HCT116 (cell line): Measurements from ENCODE around the gene ETS2. TPM values are rescaled to one million over a fixed set of nuclear protein-coding genes. Genes with fewer than 3 reads are reported as not detected.

Source experiments
- ATAC-seq: fragments of 200-7000 bp; cut with Tn5 transposase; 2 replicates; pipeline ENCODE4 v1.9.1; 2020; ENCODE audit warnings: mild to moderate bottlenecking, moderate library complexity
- BruUV-seq: library from RNA; stranded (reverse); fragments of 400-500 nt; replicated peaks from 2 replicates; lab custom pipeline; 2021; lab: Mats Ljungman, UMichigan
- CTCF ChIA-PET: fragments of 300-600 bp; sonication (Branson Sonifier 250); formaldehyde crosslinking; loops from one replicate; lab custom pipeline; 2021; ENCODE audit warnings: antibody characterized with exemption; lab: Charles Lee
- POLR2A ChIA-PET: fragments of 300-600, 350-600 bp; sonication (Branson Sonifier 250); formaldehyde crosslinking; loops from one replicate; lab custom pipeline; 2021; ENCODE audit warnings: antibody characterized with exemption; lab: Charles Lee
- RAD21 ChIA-PET, 2 experiments: fragments of 300-600 bp; sonication (Branson Sonifier 250); formaldehyde crosslinking; loops; one replicate each; lab custom pipeline; 2023; ENCODE audit warnings: low total read pairs in 2 of 2; ENCODE audit not compliant: uncharacterized antibody in 2 of 2, unreplicated experiment in 2 of 2, low non-redundant PET in 1 of 2; lab: Charles Lee
- DNase-seq: peaks from one replicate; pipeline ENCODE4 v3.0.0-alpha.2; 2010; ENCODE audit warnings: low read depth, low spot score
- H2AFZ ChIP-seq: fragments of 200-600 bp; shearing (Covaris generic), sonication (generic); 2 replicates; pipeline ENCODE4 v1.6.1; 2017; ENCODE audit warnings: low read depth, mixed run types, mixed read lengths, antibody characterized with exemption, low read length; ENCODE audit not compliant: poor library complexity, severe bottlenecking
- H3K27ac ChIP-seq: 2 replicates; pipeline ENCODE4 v1.5.1; 2012; ENCODE audit warnings: low read depth, low read length
- H3K27me3 ChIP-seq: fragments of 200-600 bp; sonication (generic); 2 replicates; pipeline ENCODE4 v1.6.1; 2016; ENCODE audit warnings: mixed run types, low read length, mixed read lengths; ENCODE audit not compliant: insufficient read depth
- H3K36me3 ChIP-seq, 2 experiments: fragments of 200-500 bp in 1 of 2; fragments of 200-600 bp in 1 of 2; sonication (Bioruptor generic) in 1 of 2; sonication (generic) in 1 of 2; 2 replicates each; pipeline versions ENCODE4 v1.5.1 to v1.6.1; 2014 to 2016; ENCODE audit warnings: low read length in 2 of 2, inconsistent platforms in 1 of 2, mixed read lengths in 1 of 2, mixed run types in 1 of 2; ENCODE audit not compliant: insufficient read depth in 2 of 2, control insufficient read depth in 1 of 2
- H3K4me1 ChIP-seq, 2 experiments: fragments of 200-600 bp in 1 of 2; sonication (generic) in 1 of 2; 2 replicates each; pipeline versions ENCODE4 v1.5.1 to v1.6.1; 2012 to 2017; ENCODE audit warnings: low read length in 2 of 2, inconsistent platforms in 1 of 2, mild to moderate bottlenecking in 1 of 2, mixed read lengths in 1 of 2, mixed run types in 1 of 2, moderate library complexity in 1 of 2; ENCODE audit not compliant: insufficient read depth in 2 of 2, control insufficient read depth in 1 of 2
- H3K4me2 ChIP-seq: fragments of 200-600 bp; sonication (generic); 2 replicates; pipeline ENCODE4 v1.6.1; 2017; ENCODE audit warnings: mixed run types, low read length, mixed read lengths
- H3K4me3 ChIP-seq, 2 experiments: fragments of 200-600 bp in 1 of 2; sonication (generic) in 1 of 2; replicated peaks in 1 of 2; 2 replicates each; pipeline ENCODE4 v1.5.1; 2011 to 2016; ENCODE audit warnings: low read length in 2 of 2, control low read depth in 1 of 2, low read depth in 1 of 2, mild to moderate bottlenecking in 1 of 2, mixed read lengths in 1 of 2, mixed run types in 1 of 2
- H3K79me2 ChIP-seq: fragments of 200-600 bp; sonication (generic); 2 replicates; pipeline ENCODE4 v1.6.1; 2017; ENCODE audit warnings: mild to moderate bottlenecking, mixed run types, low read length, moderate library complexity, mixed read lengths; ENCODE audit not compliant: insufficient read depth
- H3K9ac ChIP-seq: fragments of 200-600 bp; sonication (generic); 2 replicates; pipeline ENCODE4 v1.6.1; 2016; ENCODE audit warnings: low read length, mixed read lengths
- H3K9me2 ChIP-seq: fragments of 200-600 bp; sonication (generic), shearing (Covaris generic); 2 replicates; pipeline ENCODE4 v1.6.1; 2017; ENCODE audit warnings: mixed run types, mild to moderate bottlenecking, moderate library complexity; ENCODE audit not compliant: insufficient read depth
- H3K9me3 ChIP-seq, 2 experiments: fragments of 200-500 bp in 1 of 2; fragments of 200-600 bp in 1 of 2; sonication (Bioruptor generic) in 1 of 2; sonication (generic) in 1 of 2; 2 replicates each; pipeline ENCODE4 v1.6.1; 2014 to 2017; ENCODE audit warnings: low read length in 2 of 2, mixed read lengths in 2 of 2, inconsistent platforms in 1 of 2, low read depth in 1 of 2, mild to moderate bottlenecking in 1 of 2, mixed run types in 1 of 2, moderate library complexity in 1 of 2; ENCODE audit not compliant: control insufficient read depth in 1 of 2, insufficient read depth in 1 of 2
- H4K20me1 ChIP-seq: fragments of 200-600 bp; sonication (generic), shearing (Covaris generic); 2 replicates; pipeline ENCODE4 v1.6.1; 2017; ENCODE audit warnings: mixed run types, mild to moderate bottlenecking, moderate library complexity; ENCODE audit not compliant: insufficient read depth
- CBX3 ChIP-seq: IDR thresholded peaks from 2 replicates; pipeline ENCODE4 v1.6.1; 2012; ENCODE audit warnings: low read depth
- EGR1 ChIP-seq: IDR thresholded peaks from 2 replicates; pipeline ENCODE4 v1.6.1; 2012; ENCODE audit warnings: low read depth
- EZH2phosphoT487 ChIP-seq: fragments of 200-600 bp; IDR thresholded peaks from 2 replicates; pipeline ENCODE4 v1.6.1; 2018; ENCODE audit warnings: antibody characterized with exemption, borderline replicate concordance
- FOSL1 ChIP-seq: IDR thresholded peaks from 2 replicates; pipeline ENCODE4 v1.6.1; 2012; ENCODE audit warnings: low read depth
- JUND ChIP-seq: IDR thresholded peaks from 2 replicates; pipeline ENCODE4 v1.6.1; 2012
- POLR2AphosphoS5 ChIP-seq: IDR thresholded peaks from 2 replicates; pipeline ENCODE4 v1.6.1; 2011; ENCODE audit warnings: mild to moderate bottlenecking, low read depth, low read length, moderate library complexity
- RAD21 ChIP-seq: IDR thresholded peaks from 2 replicates; pipeline ENCODE4 v1.6.1; 2012; ENCODE audit warnings: low read depth, mild to moderate bottlenecking
- SP1 ChIP-seq: IDR thresholded peaks from 2 replicates; pipeline ENCODE4 v1.6.1; 2012; ENCODE audit warnings: low read depth
- SRF ChIP-seq: IDR thresholded peaks from 2 replicates; pipeline ENCODE4 v1.6.1; 2012; ENCODE audit warnings: low read depth
- TCF7L2 ChIP-seq: IDR thresholded peaks from 2 replicates; pipeline ENCODE4 v1.7.0; 2011; ENCODE audit warnings: borderline replicate concordance, inconsistent platforms; ENCODE audit not compliant: insufficient read depth, insufficient read length; ENCODE audit errors: extremely low read depth
- ZNF274 ChIP-seq: fragments of 200-500 bp; sonication (Bioruptor generic); IDR thresholded peaks from 2 replicates; pipeline ENCODE4 v1.6.1; 2014; ENCODE audit warnings: mild to moderate bottlenecking, low read depth, low read length, inconsistent platforms
- intact Hi-C: fragments of 100-400 bp; cut with micrococcal nuclease; formaldehyde crosslinking; loops from 2 replicates; pipeline ENCODE4 v1.10.0; 2022
- total RNA-seq: library from RNA; stranded (reverse); gene quantifications from one replicate; pipeline ENCODE4 v1.2.1, GENCODE V29; 2021; ENCODE audit not compliant: unreplicated experiment
- TF ChIP-seq, protein P1 (sequence below), 3 experiments: fragments of 200-600 bp in 1 of 3; sonication (generic) in 1 of 3; IDR thresholded peaks in 2 of 3; conservative IDR thresholded peaks in 1 of 3; 2 replicates each; pipeline ENCODE4 v1.5.1; 2012 to 2017; ENCODE audit warnings: low read depth in 2 of 3, low read length in 2 of 3, antibody characterized with exemption in 1 of 3, borderline replicate concordance in 1 of 3, control low read depth in 1 of 3, mild to moderate bottlenecking in 1 of 3, mixed read lengths in 1 of 3, mixed run types in 1 of 3, moderate library complexity in 1 of 3; ENCODE audit not compliant: insufficient read depth in 1 of 3

ETS2 gene
- total RNA-seq, 1 experiment from 2014 or later: 32.9 TPM

DNA sequence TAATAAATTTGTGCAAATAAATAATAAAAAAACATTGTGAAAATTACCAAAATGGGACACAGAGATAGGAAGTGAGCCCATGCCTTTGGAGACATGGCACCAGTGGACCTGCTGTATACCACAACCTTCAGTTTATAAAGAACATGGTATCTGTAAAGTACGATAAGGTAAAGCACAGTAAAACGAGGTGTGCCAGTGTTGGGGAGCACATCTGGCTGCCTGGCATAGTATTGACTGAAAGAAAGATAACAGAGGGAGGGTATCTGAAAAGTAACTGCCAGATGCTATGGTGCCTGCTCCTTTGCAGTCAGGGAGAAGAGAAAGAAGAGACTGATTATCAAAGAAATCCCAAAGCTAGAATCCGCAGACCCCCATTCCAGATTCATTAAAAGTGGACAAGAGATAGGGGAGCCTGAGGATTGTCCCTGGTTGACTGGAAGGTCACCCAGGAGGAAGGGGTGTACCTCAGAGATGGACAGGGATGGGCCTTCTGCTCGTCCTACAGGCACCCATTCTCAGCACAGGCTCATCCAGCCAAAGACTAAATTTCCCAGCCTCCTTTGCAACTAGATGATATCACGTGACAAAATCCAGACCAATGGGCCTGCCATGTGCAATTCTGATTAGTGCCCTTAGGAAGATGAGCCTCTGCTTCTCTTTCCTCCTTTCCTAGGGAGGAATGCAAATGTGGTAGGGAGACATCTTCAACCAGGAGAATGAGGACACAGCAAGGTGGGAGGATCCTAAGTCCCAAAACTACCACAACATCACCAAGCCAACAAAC, 12.9 kb upstream of the ETS2 start:
- Histone ChIP-seq H4K20me1 (no peaks in the 10 kb centered on the region), H3K27ac (no peak overlapping the region)
- intact Hi-C loops: no loop called here

More for the DNA sequence above, 12.9 kb upstream of the ETS2 start:
- Histone ChIP-seq H2AFZ (no peak overlapping the region), H3K36me3 (no peaks in the 10 kb centered on the region), H3K4me2 (no peak overlapping the region), H3K9me3 (no peaks in the 10 kb centered on the region), H3K9me2 (no peaks in the 10 kb centered on the region), H3K4me1 (peaks cover 44 to 57% of the 10 kb centered on the region in 2 experiments), H3K27me3 (no peaks in the 10 kb centered on the region), H3K4me3 (no peak overlapping the region), H3K9ac (no peak overlapping the region), H3K79me2 (no peaks in the 10 kb centered on the region)
- no peak for DNase-seq
- CTCF ChIA-PET: no interaction called here
- ATAC-seq: no peak
- POLR2A ChIA-PET: no interaction called here
- no TSS peak for BruUV-seq
- TF ChIP-seq EZH2phosphoT487: no peak
- no peak for TF ChIP-seq POLR2AphosphoS5
- no peak for TF ChIP-seq CBX3
- no peak for TF ChIP-seq JUND
- TF ChIP-seq TCF7L2: no peak
- TF ChIP-seq EGR1: no peak
- no peak for TF ChIP-seq SRF
- no peak for TF ChIP-seq RAD21
- no peak for TF ChIP-seq SP1
- no peak for TF ChIP-seq ZNF274
- TF ChIP-seq FOSL1: no peak
- TF ChIP-seq, protein P1, sequence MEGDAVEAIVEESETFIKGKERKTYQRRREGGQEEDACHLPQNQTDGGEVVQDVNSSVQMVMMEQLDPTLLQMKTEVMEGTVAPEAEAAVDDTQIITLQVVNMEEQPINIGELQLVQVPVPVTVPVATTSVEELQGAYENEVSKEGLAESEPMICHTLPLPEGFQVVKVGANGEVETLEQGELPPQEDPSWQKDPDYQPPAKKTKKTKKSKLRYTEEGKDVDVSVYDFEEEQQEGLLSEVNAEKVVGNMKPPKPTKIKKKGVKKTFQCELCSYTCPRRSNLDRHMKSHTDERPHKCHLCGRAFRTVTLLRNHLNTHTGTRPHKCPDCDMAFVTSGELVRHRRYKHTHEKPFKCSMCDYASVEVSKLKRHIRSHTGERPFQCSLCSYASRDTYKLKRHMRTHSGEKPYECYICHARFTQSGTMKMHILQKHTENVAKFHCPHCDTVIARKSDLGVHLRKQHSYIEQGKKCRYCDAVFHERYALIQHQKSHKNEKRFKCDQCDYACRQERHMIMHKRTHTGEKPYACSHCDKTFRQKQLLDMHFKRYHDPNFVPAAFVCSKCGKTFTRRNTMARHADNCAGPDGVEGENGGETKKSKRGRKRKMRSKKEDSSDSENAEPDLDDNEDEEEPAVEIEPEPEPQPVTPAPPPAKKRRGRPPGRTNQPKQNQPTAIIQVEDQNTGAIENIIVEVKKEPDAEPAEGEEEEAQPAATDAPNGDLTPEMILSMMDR (IDR thresholded peaks at IDR 0.05 in 2 of 3, conservative IDR thresholded peaks at IDR 0.05 in 1 of 3; ENCODE audit: borderline replicate concordance in 1 of 3, insufficient read depth in 1 of 3, low read depth in 2 of 3, low read length in 2 of 3): no peak
- RAD21 ChIA-PET: no interaction called here
